Mesendoderm (in vitro differentiated cells): ENCODE results near the gene SEC14L5.
"Not testable (repeated sequence)": the region's sequence is repeated elsewhere in the genome, so short reads cannot be mapped to it uniquely, and the experiment has no call there.

Experiments
- DNase-seq: peaks from one replicate; pipeline ENCODE4 v3.0.0; 2013
- H2AK5ac ChIP-seq: 2 replicates; pipeline ENCODE4 v1.6.1; 2013; ENCODE audit warnings: low read length, inconsistent platforms
- H2BK120ac ChIP-seq: 2 replicates; pipeline ENCODE4 v1.6.1; 2013; ENCODE audit warnings: low read depth, mild to moderate bottlenecking, low read length, moderate library complexity, mixed read lengths
- H2BK15ac ChIP-seq: replicated peaks from 2 replicates; pipeline ENCODE4 v1.6.1; 2013; ENCODE audit warnings: low read depth, mild to moderate bottlenecking, moderate library complexity
- H2BK5ac ChIP-seq: 2 replicates; pipeline ENCODE4 v1.6.1; 2013; ENCODE audit warnings: low read length, inconsistent platforms
- H3K18ac ChIP-seq: 2 replicates; pipeline ENCODE4 v1.6.1; 2013; ENCODE audit warnings: mild to moderate bottlenecking, low read length, mixed read lengths
- H3K23ac ChIP-seq: one replicate; pipeline ENCODE4 v1.6.1; 2013; ENCODE audit warnings: low read length
- H3K27ac ChIP-seq: 2 replicates; pipeline ENCODE4 v1.5.1; 2013; ENCODE audit warnings: low read depth, mild to moderate bottlenecking, inconsistent platforms, low read length, moderate library complexity
- H3K27me3 ChIP-seq: 2 replicates; pipeline ENCODE4 v1.6.1; 2013; ENCODE audit warnings: low read length, control low read depth, mild to moderate bottlenecking, inconsistent platforms; ENCODE audit not compliant: insufficient read depth, poor library complexity
- H3K36me3 ChIP-seq: 2 replicates; pipeline ENCODE4 v1.6.1; 2013; ENCODE audit warnings: low read length, inconsistent platforms; ENCODE audit not compliant: control insufficient read depth, insufficient read depth
- H3K4ac ChIP-seq: one replicate; pipeline ENCODE4 v1.6.1; 2013; ENCODE audit warnings: low read depth, mild to moderate bottlenecking, low read length, moderate library complexity
- H3K4me1 ChIP-seq: 2 replicates; pipeline ENCODE4 v1.6.1; 2013; ENCODE audit warnings: low read depth, low read length, inconsistent platforms; ENCODE audit not compliant: control insufficient read depth
- H3K4me2 ChIP-seq: 2 replicates; pipeline ENCODE4 v1.6.1; 2013; ENCODE audit warnings: low read length
- H3K4me3 ChIP-seq: 2 replicates; pipeline ENCODE4 v1.5.1; 2013; ENCODE audit warnings: mild to moderate bottlenecking, low read length
- H3K56ac ChIP-seq: one replicate; pipeline ENCODE4 v1.6.1; 2013; ENCODE audit warnings: low read length
- H3K79me1 ChIP-seq: 2 replicates; pipeline ENCODE4 v1.6.1; 2013; ENCODE audit warnings: low read length, inconsistent platforms
- H3K79me2 ChIP-seq: 2 replicates; pipeline ENCODE4 v1.6.1; 2013; ENCODE audit warnings: mild to moderate bottlenecking, low read length; ENCODE audit not compliant: control insufficient read depth, insufficient read depth
- H3K9ac ChIP-seq: 2 replicates; pipeline ENCODE4 v1.6.1; 2013; ENCODE audit warnings: low read length, inconsistent platforms
- H4K5ac ChIP-seq: one replicate; pipeline ENCODE4 v1.6.1; 2013; ENCODE audit warnings: low read length
- H4K8ac ChIP-seq: one replicate; pipeline ENCODE4 v1.6.1; 2013; ENCODE audit warnings: low read depth, mild to moderate bottlenecking, control low read depth, low read length, moderate library complexity
- WGBS: extraction: QIAGEN DNeasy Blood & Tissue Kit; methylation state at CpG from one replicate; pipeline ENCODE4 v1.1.7; 2013; ENCODE audit warnings: low lambda C conversion rate, missing lambda C conversion rate; ENCODE audit not compliant: insufficient coverage; ENCODE audit errors: extremely low coverage; 5-methylcytosine and 5-hydroxymethylcytosine counted together

SEC14L5 gene

GRCh38 chr16:4958510-4959438 lies 644 bp downstream of the SEC14L5 start:
- no peak overlapping the region for H2AK5ac ChIP-seq
- H3K56ac ChIP-seq: peak overlapping the region; percentile 50
- H3K4me1 ChIP-seq: peaks cover 3% of the 10 kb centered on the region
- DNase-seq: no peak
- peak overlapping the region; percentile 41 for H3K9ac ChIP-seq
- H3K4me2 ChIP-seq: peak overlapping the region; percentile 33
- no peak overlapping the region for H4K5ac ChIP-seq
- H3K4ac ChIP-seq: no peak overlapping the region
- H3K79me2 ChIP-seq: no peaks in the 10 kb centered on the region
- no peaks in the 10 kb centered on the region for H3K27me3 ChIP-seq
- no peak overlapping the region for H3K23ac ChIP-seq
- no peak overlapping the region for H3K27ac ChIP-seq
- H3K4me3 ChIP-seq: no peak overlapping the region
- no peak overlapping the region for H4K8ac ChIP-seq
- WGBS: no CpG with 5 or more reads among the region's 29 CpGs
- no peak overlapping the region for H2BK120ac ChIP-seq
- no peaks in the 10 kb centered on the region for H3K36me3 ChIP-seq
- no peak overlapping the region for H3K18ac ChIP-seq
- no peaks in the 10 kb centered on the region for H3K79me1 ChIP-seq
- H2BK15ac ChIP-seq: no peak overlapping the region
- no peak overlapping the region for H2BK5ac ChIP-seq

DNA sequence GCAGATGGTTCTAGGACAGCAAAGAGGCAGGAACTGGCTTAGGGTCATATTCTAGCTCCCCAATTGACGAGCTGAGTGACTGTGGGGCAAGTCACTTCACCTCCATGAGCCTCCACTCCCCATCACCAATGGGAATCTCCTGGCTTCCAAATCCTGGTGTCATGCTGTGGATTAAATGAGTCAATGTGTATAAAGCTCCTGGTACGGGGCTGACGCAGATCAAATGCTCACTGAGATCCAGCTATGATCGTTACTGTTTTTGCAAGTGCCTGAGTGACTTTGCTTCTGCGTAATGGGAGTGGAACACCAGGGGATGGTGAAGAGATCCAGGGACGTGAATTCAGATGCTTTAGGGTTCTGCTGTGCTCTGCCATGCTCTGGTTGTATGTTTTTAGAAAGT lies 2.4 kb downstream of the SEC14L5 start:
- H3K79me1 ChIP-seq: no peaks in the 10 kb centered on the region
- H2BK15ac ChIP-seq: no peak overlapping the region
- H2BK120ac ChIP-seq: no peak overlapping the region
- H3K56ac ChIP-seq: no peak overlapping the region
- no peak overlapping the region for H3K4me2 ChIP-seq
- H2AK5ac ChIP-seq: no peak overlapping the region
- H3K27me3 ChIP-seq: no peaks in the 10 kb centered on the region
- no peaks in the 10 kb centered on the region for H3K36me3 ChIP-seq
- H3K18ac ChIP-seq: no peak overlapping the region
- H4K5ac ChIP-seq: no peak overlapping the region
- no peak overlapping the region for H3K4me3 ChIP-seq
- H3K23ac ChIP-seq: no peak overlapping the region
- H3K79me2 ChIP-seq: no peaks in the 10 kb centered on the region
- no peak overlapping the region for H3K4ac ChIP-seq
- H3K4me1 ChIP-seq: peaks cover 3% of the 10 kb centered on the region
- no peak overlapping the region for H4K8ac ChIP-seq
- no peak overlapping the region for H3K27ac ChIP-seq
- H2BK5ac ChIP-seq: no peak overlapping the region
- WGBS: no CpG with 5 or more reads among the region's 6 CpGs
- no peak for DNase-seq
- H3K9ac ChIP-seq: no peak overlapping the region

DNA sequence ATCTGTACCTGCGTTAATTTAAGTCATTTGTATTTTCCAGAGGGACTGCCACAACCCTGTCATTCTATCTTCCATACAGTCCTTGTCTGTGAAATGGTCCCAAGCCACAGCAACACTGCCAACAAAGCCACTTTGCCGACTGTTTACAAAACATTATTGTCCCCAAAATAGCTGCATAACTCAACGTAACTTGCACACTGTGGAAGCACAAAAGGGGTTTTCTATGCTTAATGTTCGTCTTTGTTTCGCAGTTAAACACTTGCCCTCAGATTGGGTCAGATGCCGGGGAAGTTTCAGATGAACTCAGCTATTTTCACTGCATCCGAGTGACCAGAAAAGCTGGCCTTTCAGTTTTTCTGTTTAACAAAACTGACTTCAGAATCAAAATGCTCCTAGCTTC lies 4.6 kb downstream of the SEC14L5 start:
- Histone ChIP-seq H3K4me3 (no peak overlapping the region), H3K36me3 (no peaks in the 10 kb centered on the region), H3K4ac (no peak overlapping the region), H2AK5ac (no peak overlapping the region), H2BK120ac (no peak overlapping the region), H3K18ac (no peak overlapping the region), H3K9ac (no peak overlapping the region), H4K5ac (no peak overlapping the region), H3K4me1 (peaks cover 3% of the 10 kb centered on the region), H4K8ac (no peak overlapping the region), H3K79me1 (no peaks in the 10 kb centered on the region), H3K4me2 (no peak overlapping the region), H3K27ac (no peak overlapping the region), H3K23ac (no peak overlapping the region), H3K79me2 (no peaks in the 10 kb centered on the region), H3K27me3 (no peaks in the 10 kb centered on the region), H3K56ac (no peak overlapping the region), H2BK5ac (no peak overlapping the region), H2BK15ac (no peak overlapping the region)
- no peak for DNase-seq
- WGBS: no CpG with 5 or more reads among the region's 7 CpGs

DNA sequence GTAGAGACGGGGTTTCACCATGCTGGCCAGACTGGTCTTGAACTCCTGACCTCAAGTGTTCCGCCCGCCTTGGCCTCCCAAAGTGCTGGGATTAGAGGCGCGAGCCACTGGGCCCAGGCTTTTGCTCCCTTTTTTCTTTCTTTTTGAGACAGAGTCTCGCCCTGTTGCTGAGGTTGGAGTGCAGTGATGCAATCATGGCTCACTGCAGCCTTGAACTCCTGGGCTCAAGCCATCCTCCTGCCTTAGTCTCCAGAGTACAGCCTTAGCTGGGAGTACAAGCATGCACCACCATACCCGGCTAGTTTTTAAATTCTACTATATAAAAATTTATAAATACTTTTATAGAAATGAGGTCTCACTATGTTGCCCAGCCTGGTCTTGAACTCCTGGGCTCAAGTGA lies 5.4 kb downstream of the SEC14L5 start:
- not testable (repeated sequence) for H3K18ac ChIP-seq, H3K79me1 ChIP-seq, H3K4ac ChIP-seq, H3K4me1 ChIP-seq, H2BK15ac ChIP-seq, H3K36me3 ChIP-seq, H2BK5ac ChIP-seq, H4K8ac ChIP-seq, H3K23ac ChIP-seq, H3K27me3 ChIP-seq, H4K5ac ChIP-seq, H3K79me2 ChIP-seq, DNase-seq, H3K9ac ChIP-seq, H2AK5ac ChIP-seq, H3K27ac ChIP-seq, H3K4me2 ChIP-seq, H3K4me3 ChIP-seq, H3K56ac ChIP-seq, H2BK120ac ChIP-seq
- whole genome bisulfite sequencing: no CpG with 5 or more reads among the region's 7 CpGs

DNA sequence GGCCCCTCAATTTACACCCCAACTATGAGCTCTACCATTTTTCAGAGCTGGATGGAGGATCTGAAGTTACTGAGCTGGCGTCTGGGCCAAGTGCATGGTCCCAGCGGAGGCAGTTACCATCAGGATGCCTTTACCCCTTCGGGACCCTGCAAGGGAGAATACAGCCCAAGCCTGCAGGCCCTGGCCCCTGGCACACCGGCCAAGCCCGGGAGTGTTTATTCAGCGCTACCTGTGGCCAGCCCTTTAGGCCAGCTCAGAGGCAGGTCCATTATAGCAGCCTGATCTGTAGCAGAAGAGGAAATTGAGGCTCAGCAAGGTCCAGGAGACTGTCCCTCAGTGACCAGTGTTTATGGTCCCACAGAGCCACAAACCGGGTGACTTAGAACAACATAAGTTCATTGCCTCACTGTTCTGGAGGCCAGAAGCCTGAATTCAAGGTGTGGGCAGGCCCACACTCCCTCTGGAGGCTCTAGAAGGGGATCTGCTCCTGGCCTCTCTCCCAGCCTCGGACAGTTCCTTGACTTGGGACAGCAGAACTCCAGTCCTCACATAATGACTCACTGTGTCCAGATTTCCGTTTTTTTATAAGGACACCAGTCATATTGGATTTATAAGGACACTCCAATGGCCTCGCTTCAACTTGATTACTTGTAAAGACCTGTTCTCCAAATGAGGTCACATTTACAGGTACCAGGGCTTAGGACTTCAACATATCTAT lies 8.8 kb downstream of the SEC14L5 start:
- Histone ChIP-seq H3K4me1 (peaks cover 2% of the 10 kb centered on the region), H4K8ac (no peak overlapping the region), H3K23ac (no peak overlapping the region), H3K56ac (no peak overlapping the region), H3K9ac (no peak overlapping the region), H3K79me2 (no peaks in the 10 kb centered on the region), H2BK15ac (no peak overlapping the region), H2AK5ac (no peak overlapping the region), H3K4me2 (no peak overlapping the region), H4K5ac (no peak overlapping the region), H3K27ac (no peak overlapping the region), H3K36me3 (no peaks in the 10 kb centered on the region), H2BK120ac (no peak overlapping the region), H3K4ac (no peak overlapping the region), H3K4me3 (no peak overlapping the region), H2BK5ac (no peak overlapping the region), H3K18ac (no peak overlapping the region), H3K27me3 (no peaks in the 10 kb centered on the region), H3K79me1 (no peaks in the 10 kb centered on the region)
- no peak for DNase-seq
- no CpG with 5 or more reads among the region's 10 CpGs for WGBS
